ENCODE measurements around the gene IRF3. TPM values are rescaled to one million over a fixed set of nuclear protein-coding genes. Genes with fewer than 3 reads are reported as not detected.

The IRF3 gene
- total RNA-seq, 1 donor from 2014 or later = 34.5 TPM

DNA sequence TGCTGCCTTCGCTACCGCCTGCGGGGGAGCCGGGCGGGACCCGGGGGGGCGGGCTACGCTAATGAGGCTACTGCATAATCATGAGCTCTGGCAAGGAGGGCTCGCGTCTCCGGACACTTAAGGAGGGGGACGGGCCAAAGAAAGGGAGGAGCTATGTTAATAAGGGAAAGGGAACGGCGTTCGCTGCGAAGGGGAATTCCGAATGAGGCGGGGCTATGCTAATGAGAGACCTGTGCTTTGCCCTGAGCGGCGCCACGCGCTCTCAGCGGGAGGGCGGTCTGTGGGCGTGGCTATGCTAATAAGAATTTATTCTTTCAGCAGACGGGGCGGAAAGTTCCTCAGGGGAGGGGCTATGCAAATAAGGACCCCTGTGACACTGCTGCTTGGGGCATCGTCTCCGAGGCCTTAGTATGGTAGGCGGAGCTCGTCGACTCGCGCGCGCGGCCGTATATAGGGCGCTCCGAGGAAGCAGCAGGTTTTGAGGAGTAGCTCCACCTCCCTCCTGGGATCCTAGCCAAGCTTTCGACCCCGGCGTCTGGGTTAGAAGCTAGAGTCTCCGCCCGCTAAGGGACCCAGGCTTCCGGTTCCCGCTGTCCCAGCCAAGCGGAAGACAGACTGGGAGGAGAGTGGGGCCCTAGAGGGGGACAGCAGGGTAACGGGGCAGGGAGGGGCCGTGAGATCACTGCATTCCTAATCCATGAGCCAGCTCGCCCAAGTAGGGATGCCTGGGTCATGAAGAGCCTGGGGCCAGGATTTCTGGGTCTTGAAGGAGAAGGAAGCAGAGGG lies 25.4 kb downstream of the IRF3 start, which contains the start of gene RRAS:
RRAS (minus strand) TSS at position 31 of the 786 bp plus-strand sequence. CDS start 45 bp downstream, outside the sequence.
- TF ChIP-seq, protein P1, sequence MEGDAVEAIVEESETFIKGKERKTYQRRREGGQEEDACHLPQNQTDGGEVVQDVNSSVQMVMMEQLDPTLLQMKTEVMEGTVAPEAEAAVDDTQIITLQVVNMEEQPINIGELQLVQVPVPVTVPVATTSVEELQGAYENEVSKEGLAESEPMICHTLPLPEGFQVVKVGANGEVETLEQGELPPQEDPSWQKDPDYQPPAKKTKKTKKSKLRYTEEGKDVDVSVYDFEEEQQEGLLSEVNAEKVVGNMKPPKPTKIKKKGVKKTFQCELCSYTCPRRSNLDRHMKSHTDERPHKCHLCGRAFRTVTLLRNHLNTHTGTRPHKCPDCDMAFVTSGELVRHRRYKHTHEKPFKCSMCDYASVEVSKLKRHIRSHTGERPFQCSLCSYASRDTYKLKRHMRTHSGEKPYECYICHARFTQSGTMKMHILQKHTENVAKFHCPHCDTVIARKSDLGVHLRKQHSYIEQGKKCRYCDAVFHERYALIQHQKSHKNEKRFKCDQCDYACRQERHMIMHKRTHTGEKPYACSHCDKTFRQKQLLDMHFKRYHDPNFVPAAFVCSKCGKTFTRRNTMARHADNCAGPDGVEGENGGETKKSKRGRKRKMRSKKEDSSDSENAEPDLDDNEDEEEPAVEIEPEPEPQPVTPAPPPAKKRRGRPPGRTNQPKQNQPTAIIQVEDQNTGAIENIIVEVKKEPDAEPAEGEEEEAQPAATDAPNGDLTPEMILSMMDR (IDR thresholded peaks at IDR 0.05; ENCODE audit: borderline replicate concordance) = no peak
- H3K27me3 ChIP-seq (ENCODE audit: low read depth) = no peaks in the 10 kb centered on the region
- peaks cover 18% of the 10 kb centered on the region for H3K36me3 ChIP-seq
- intact Hi-C loops (cut with micrococcal nuclease) = no loop called here
- peak; percentile 99 for DNase-seq
- H3K4me3 ChIP-seq = peak within 1 kb of the TSS; percentile 98
- H3K4me1 ChIP-seq = peaks cover 87% of the 10 kb centered on the region
- H3K9me3 ChIP-seq (replicated peaks) = no peaks in the 10 kb centered on the region
- peak within 1 kb of the TSS; percentile 100 for H3K27ac ChIP-seq (replicated peaks)

DNA sequence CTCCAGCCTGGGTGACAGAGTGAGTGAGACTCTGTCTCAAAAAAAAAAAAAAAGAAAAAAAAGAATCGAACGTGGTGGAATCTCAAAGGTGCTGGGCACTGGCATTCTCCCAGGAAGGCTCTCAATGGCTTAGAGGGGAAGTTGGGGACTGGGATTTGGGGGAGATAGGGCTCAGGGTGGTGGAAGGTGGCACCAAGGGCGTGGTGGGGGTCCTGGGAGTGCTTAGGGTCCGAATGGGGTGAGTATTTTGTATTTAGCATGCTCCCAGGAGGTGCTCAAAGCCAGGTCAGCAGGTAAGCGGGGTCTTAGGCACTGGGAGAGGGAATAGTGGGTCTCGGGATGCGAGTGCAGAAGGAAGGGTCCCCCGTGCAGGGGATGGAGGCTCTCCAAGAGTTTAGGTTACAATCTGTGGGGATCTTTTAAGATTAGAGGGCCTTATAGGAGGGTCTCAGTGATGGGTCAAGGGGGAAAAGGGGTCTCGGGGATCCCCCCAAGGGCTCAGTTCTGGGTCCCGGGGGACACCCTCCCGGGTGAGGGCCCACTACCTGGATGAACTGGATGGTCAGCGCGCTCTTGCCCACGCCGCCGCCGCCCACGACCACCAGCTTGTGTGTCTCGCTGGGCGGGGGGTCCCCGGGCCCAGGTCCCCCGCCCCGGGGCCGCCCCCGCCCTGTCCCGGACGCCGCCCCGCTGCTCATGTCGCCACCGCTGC lies 26.1 kb downstream of the IRF3 start:
- Histone ChIP-seq H3K27ac (replicated peaks) (peak overlapping the region; percentile 100), H3K4me3 (peak overlapping the region; percentile 98), H3K9me3 (replicated peaks) (no peaks in the 10 kb centered on the region), H3K4me1 (peaks cover 86% of the 10 kb centered on the region), H3K27me3 (ENCODE audit: low read depth) (no peaks in the 10 kb centered on the region), H3K36me3 (peaks cover 20% of the 10 kb centered on the region)
- TF ChIP-seq, protein P1 (IDR thresholded peaks at IDR 0.05; ENCODE audit: borderline replicate concordance) = no peak
- no peak for DNase-seq
- intact Hi-C loops (cut with micrococcal nuclease) = no loop called here

DNA sequence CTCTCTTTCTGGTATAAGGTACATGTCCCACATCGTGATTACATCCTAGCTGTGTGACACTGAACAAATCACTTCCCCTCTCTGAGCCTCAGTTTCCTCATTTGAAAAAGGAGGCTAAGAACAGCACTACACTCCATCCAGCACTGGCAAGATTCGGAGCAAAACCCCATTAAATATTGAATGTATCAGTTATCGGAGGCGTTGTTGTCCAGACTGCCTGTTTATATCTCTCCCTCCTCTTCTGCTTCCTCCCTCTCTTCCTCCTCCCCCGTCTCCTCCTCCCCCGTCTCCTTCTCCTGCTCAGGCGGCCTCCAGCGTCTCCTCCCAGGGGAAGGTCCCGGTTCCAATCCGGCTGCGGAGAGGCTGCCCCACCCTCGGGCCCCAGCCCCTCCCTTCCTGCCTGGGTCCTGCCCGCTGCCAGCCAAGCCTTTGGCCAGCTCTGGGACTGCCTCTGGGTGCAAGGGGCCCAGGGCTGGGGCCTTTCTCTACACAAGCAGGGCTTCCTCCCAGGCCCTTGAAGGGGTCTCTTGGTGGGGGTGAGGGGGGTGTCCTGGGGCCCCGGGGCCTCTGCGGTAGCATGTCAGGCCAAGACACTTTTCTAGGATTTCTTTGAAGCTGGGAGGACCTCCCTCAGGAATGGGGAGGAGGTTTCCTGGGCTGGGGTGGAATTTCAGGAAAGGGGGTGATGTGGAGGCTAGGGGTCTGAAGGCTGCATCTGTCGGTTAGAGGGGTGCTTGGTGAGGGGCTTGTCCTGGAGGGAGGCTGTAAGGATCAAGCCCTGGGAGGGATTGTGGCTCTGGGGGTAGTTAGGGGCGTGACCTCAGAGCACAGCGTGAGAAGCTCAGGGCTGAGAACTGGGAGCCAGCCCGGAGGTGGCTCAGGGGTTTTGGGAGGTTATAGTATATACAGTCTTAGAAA lies 27.6 kb downstream of the IRF3 start:
- peak overlapping the region; percentile 98 for H3K4me3 ChIP-seq
- intact Hi-C loops (cut with micrococcal nuclease) = no loop called here

DNA sequence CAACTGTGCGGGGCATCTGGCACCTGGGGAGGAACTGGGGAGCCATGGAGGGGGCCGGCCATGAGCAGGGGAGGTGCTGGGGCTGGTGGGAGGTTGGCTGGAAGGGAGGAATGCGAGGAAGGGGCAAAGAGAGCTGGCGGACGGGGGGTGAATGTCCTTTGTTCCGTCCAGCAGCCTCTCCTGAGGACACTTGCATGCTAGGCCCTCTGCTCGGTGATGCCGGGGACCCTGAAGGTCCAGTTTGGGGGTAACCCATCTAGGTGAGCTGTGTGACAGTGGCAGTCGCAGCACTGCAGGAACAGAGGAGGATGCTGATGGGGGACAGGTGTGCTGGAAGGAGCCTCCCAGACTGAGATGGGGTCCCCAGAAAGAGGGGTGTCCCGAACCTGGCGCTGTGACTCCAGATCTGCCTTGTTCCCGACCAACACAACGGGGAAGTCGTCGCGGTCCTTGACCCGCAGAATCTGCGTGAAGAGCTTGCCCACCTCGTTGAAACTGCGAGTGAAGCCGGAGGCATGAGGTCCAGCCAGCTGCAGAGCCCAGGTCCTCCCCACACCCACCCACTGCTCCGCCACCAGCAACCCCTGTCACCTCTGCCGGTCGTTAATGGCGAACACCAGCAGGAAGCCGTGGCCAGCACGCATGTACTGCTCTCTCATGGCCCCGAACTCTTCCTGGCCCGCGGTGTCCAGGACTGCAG lies 29.3 kb downstream of the IRF3 start:
- DNase-seq = no peak
- H3K4me1 ChIP-seq = peaks cover 73% of the 10 kb centered on the region
- intact Hi-C loops (cut with micrococcal nuclease) = no loop called here
- H3K9me3 ChIP-seq (replicated peaks) = no peaks in the 10 kb centered on the region
- TF ChIP-seq, protein P1 (IDR thresholded peaks at IDR 0.05; ENCODE audit: borderline replicate concordance) = no peak
- peak overlapping the region; percentile 100 for H3K27ac ChIP-seq (replicated peaks)
- no peak overlapping the region for H3K4me3 ChIP-seq
- H3K36me3 ChIP-seq = peaks cover 23% of the 10 kb centered on the region
- no peaks in the 10 kb centered on the region for H3K27me3 ChIP-seq (ENCODE audit: low read depth)

More for the DNA sequence above, 27.6 kb downstream of the IRF3 start:
- Histone ChIP-seq H3K27me3 (ENCODE audit: low read depth) (no peaks in the 10 kb centered on the region), H3K36me3 (peaks cover 23% of the 10 kb centered on the region), H3K27ac (replicated peaks) (peak overlapping the region; percentile 100), H3K4me1 (peaks cover 76% of the 10 kb centered on the region), H3K9me3 (replicated peaks) (no peaks in the 10 kb centered on the region)
- TF ChIP-seq, protein P1 (IDR thresholded peaks at IDR 0.05; ENCODE audit: borderline replicate concordance) = no peak
- peak; percentile 92 for DNase-seq

All from left ventricle myocardium inferior (tissue), 1 donor.